HFFc6 (cell line): ENCODE data around the gene MAPK7. TPM values are rescaled to one million over a fixed set of nuclear protein-coding genes. Genes with fewer than 3 reads are reported as not detected.
A peak's percentile ranks its signal among the peaks of the same experiment; 100 is the strongest.

ENCODE experiments used
- DNase-seq: peaks from one replicate; pipeline ENCODE4 v3.0.0-alpha.2; 2018
- H3K27ac Mint-ChIP-seq: 2 replicates; pipeline ENCODE4 v1.8.0; 2020; ENCODE audit warnings: mild to moderate bottlenecking, mixed read lengths
- H3K27me3 Mint-ChIP-seq: 2 replicates; pipeline ENCODE4 v1.8.0; 2021; ENCODE audit warnings: mild to moderate bottlenecking, moderate library complexity, mixed read lengths; ENCODE audit not compliant: insufficient read depth
- H3K36me3 Mint-ChIP-seq: 2 replicates; pipeline ENCODE4 v1.8.0; 2021; ENCODE audit warnings: low read depth, mixed read lengths
- H3K4me1 Mint-ChIP-seq: 2 replicates; pipeline ENCODE4 v1.8.0; 2020; ENCODE audit warnings: low read depth, mixed read lengths
- H3K4me3 Mint-ChIP-seq: 2 replicates; pipeline ENCODE4 v1.8.0; 2020; ENCODE audit warnings: mild to moderate bottlenecking, moderate library complexity, mixed read lengths
- H3K9me3 Mint-ChIP-seq: 2 replicates; pipeline ENCODE4 v1.8.0; 2020; ENCODE audit warnings: mild to moderate bottlenecking, mixed read lengths
- total RNA-seq, 6 experiments: library from RNA; stranded (reverse); fragmentation: NEBNext Ultra II Directional; extraction: Animal tissue kit (Norgen Biotek cat#: 25700); gene quantifications; 2 replicates in 1 of 6; 3 replicates in 5 of 6; pipeline ENCODE4 v1.2.3, GENCODE V29; 2021
- TF ChIP-seq, protein P1 (sequence below): fragments of 200-600 bp; sonication (generic); IDR thresholded peaks from 2 replicates; pipeline ENCODE4 v1.5.0; 2021; ENCODE audit warnings: antibody characterized with exemption, mild to moderate bottlenecking

Gene MAPK7
- total RNA-seq, 6 experiments from 2014 or later = 18.5 to 27.1 (median 23.9) TPM

GRCh38 chr17:19344311-19345066, 33.8 kb upstream of the MAPK7 start:
- Mint-ChIP-seq H3K27me3 (peaks cover 2% of the 10 kb centered on the region; the same call in 1 of the 2 replicates), H3K27ac (no peak overlapping the region), H3K36me3 (no peaks in the 10 kb centered on the region), H3K4me3 (no peak overlapping the region), H3K9me3 (no peaks in the 10 kb centered on the region), H3K4me1 (peaks cover 41% of the 10 kb centered on the region)
- no peak for DNase-seq
- TF ChIP-seq, protein P1, sequence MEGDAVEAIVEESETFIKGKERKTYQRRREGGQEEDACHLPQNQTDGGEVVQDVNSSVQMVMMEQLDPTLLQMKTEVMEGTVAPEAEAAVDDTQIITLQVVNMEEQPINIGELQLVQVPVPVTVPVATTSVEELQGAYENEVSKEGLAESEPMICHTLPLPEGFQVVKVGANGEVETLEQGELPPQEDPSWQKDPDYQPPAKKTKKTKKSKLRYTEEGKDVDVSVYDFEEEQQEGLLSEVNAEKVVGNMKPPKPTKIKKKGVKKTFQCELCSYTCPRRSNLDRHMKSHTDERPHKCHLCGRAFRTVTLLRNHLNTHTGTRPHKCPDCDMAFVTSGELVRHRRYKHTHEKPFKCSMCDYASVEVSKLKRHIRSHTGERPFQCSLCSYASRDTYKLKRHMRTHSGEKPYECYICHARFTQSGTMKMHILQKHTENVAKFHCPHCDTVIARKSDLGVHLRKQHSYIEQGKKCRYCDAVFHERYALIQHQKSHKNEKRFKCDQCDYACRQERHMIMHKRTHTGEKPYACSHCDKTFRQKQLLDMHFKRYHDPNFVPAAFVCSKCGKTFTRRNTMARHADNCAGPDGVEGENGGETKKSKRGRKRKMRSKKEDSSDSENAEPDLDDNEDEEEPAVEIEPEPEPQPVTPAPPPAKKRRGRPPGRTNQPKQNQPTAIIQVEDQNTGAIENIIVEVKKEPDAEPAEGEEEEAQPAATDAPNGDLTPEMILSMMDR = no peak

DNA sequence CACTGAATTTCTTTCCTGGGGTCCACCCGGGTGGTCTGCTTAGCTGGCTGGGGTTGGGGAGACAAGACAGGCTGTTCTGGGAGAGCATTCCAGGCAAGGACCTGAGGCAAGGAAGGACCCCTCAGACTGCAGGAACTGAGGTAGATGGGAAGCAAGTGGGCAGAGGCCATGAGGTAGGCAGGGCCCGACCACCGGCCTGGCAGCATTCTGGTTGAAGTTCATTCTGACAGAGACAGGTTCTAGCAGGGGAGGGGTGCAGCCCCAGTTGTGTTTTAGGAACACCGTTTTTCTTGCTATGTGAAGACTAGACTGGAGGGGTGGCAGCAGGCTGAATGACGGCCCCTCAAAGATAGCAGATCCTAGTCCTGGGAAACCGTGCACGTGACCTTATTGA, 33.2 kb upstream of the MAPK7 start:
- H3K27me3 Mint-ChIP-seq = peaks cover 2% of the 10 kb centered on the region; the same call in 1 of the 2 replicates
- no peaks in the 10 kb centered on the region for H3K9me3 Mint-ChIP-seq
- no peak for DNase-seq
- H3K4me1 Mint-ChIP-seq = peaks cover 41% of the 10 kb centered on the region
- no peak overlapping the region for H3K4me3 Mint-ChIP-seq
- no peak overlapping the region for H3K27ac Mint-ChIP-seq
- H3K36me3 Mint-ChIP-seq = no peaks in the 10 kb centered on the region
- TF ChIP-seq, protein P1 = no peak

GRCh38 chr17:19345486-19346350, 32.6 kb upstream of the MAPK7 start:
- Mint-ChIP-seq H3K36me3 (no peaks in the 10 kb centered on the region), H3K9me3 (no peaks in the 10 kb centered on the region), H3K4me3 (no peak overlapping the region), H3K27ac (peak overlapping the region; percentile 92; the same call in 1 of the 2 replicates), H3K4me1 (peaks cover 41% of the 10 kb centered on the region), H3K27me3 (peaks cover 2% of the 10 kb centered on the region; the same call in 1 of the 2 replicates)
- TF ChIP-seq, protein P1 = no peak
- DNase-seq = no peak

DNA sequence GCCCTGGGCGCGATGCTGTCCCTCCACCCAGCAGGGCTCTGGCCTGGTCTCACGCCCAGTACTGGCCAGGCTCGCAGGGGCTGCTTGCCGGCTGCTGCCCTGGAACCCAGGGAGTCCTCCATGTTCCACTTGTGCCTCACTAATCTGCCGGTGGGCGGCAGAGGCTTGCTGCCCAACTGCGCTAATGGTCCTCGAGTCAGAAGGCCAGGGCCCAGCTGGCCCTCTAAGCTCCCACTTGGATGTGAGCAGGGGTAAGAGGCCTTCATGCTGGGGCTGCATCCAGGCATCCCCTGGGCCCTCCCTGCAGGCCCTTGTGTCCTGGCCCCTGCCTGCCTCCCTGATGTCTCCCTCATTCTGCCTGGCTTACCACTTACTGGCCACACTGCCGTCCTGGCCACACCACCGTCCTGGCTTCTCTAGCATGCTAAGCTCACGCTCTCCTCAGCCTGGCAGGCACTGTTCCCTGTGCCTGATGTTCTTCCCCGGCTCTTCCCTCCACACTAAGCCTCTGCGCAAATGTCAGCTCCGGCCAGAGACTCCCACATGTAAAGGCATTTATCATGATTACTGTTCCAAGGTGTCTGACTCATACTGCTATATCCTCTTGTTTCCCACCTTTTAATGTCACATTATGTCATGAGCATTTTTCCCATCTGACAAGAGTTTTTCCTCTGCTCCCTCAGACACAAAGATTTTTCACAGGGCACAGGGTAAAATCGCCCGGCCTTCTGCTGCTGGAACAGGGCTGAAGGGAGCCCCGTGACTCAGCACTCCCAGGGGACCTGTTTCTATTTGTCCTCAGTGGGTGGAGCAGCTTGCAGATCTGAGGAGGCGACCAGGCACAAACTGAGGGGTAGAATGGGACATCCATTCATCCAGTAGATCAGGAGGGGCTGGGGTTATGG, 31.7 kb upstream of the MAPK7 start:
- Mint-ChIP-seq H3K9me3 (no peaks in the 10 kb centered on the region), H3K4me3 (peak overlapping the region; percentile 54), H3K36me3 (no peaks in the 10 kb centered on the region), H3K27ac (peak overlapping the region; percentile 92), H3K27me3 (peaks cover 2% of the 10 kb centered on the region; the same call in 1 of the 2 replicates), H3K4me1 (peaks cover 34% of the 10 kb centered on the region)
- peak; percentile 81 for DNase-seq
- TF ChIP-seq, protein P1 = no peak
